ENCODE results near the gene UBQLN2.
"Not testable (repeated sequence)": the region's sequence is repeated elsewhere in the genome, so short reads cannot be mapped to it uniquely, and the experiment has no call there.

UBQLN2 gene

GRCh38 chrX:56588397-56589188, 25.2 kb downstream of the UBQLN2 start:
- DNase-seq, result no peak
- Mint-ChIP-seq H3K4me3 (no peak overlapping the region), H3K9me3 (peaks cover 19% of the 10 kb centered on the region), H3K36me3 (peaks cover 66% of the 10 kb centered on the region), H3K27me3 (no peaks in the 10 kb centered on the region), H3K27ac (no peak overlapping the region), H3K4me1 (peaks cover 12% of the 10 kb centered on the region)
- CTCF ChIA-PET, result no interaction called here

GRCh38 chrX:56591830-56592229, 28.4 kb downstream of the UBQLN2 start:
- CTCF ChIA-PET, H3K27ac Mint-ChIP-seq, H3K4me3 Mint-ChIP-seq, H3K27me3 Mint-ChIP-seq, DNase-seq: not testable (repeated sequence)
- Mint-ChIP-seq H3K36me3 (peaks cover 76% of the 10 kb centered on the region), H3K9me3 (peaks cover 33% of the 10 kb centered on the region), H3K4me1 (peaks cover 26% of the 10 kb centered on the region)

GRCh38 chrX:56600141-56600540, 36.7 kb downstream of the UBQLN2 start:
- Mint-ChIP-seq H3K4me3 (no peak overlapping the region), H3K27me3 (no peaks in the 10 kb centered on the region), H3K36me3 (peaks cover 41% of the 10 kb centered on the region), H3K4me1 (peaks cover 11% of the 10 kb centered on the region), H3K9me3 (peaks cover 26% of the 10 kb centered on the region), H3K27ac (no peak overlapping the region)
- CTCF ChIA-PET, result no interaction called here
- DNase-seq, result no peak

- DNase-seq, result no peak
- Mint-ChIP-seq H3K36me3 (peaks cover 34% of the 10 kb centered on the region), H3K27ac (no peak overlapping the region), H3K4me3 (no peak overlapping the region), H3K27me3 (no peaks in the 10 kb centered on the region), H3K9me3 (peaks cover 21% of the 10 kb centered on the region), H3K4me1 (peaks cover 4% of the 10 kb centered on the region)
- CTCF ChIA-PET, result no interaction called here
Measured at GRCh38 chrX:56600987-56601386, 37.6 kb downstream of the UBQLN2 start.

GRCh38 chrX:56615282-56615681, 51.9 kb downstream of the UBQLN2 start:
- Mint-ChIP-seq H3K4me3 (no peak overlapping the region), H3K36me3 (peaks cover 7% of the 10 kb centered on the region), H3K4me1 (no peaks in the 10 kb centered on the region), H3K27ac (no peak overlapping the region), H3K9me3 (peaks cover 17% of the 10 kb centered on the region), H3K27me3 (no peaks in the 10 kb centered on the region)
- CTCF ChIA-PET, result no interaction called here
- DNase-seq, result no peak
